CD4-positive, CD25-positive, alpha-beta regulatory T cell (primary cell): ENCODE measurements around the gene BRPF1. TPM values are rescaled to one million over a fixed set of nuclear protein-coding genes. Genes with fewer than 3 reads are reported as not detected.
A peak's percentile ranks its signal among the peaks of the same experiment; 100 is the strongest.

Experiments
- ATAC-seq, 2 donors: fragments of 150-1000 bp; cut with Tn5 transposase; one replicate each; pipeline ENCODE4 v1.10.0; 2021; ENCODE audit warnings: low read depth in 2 of 2, moderate number of reproducible peaks in 2 of 2, moderate library complexity in 1 of 2
- DNase-seq, 3 donors: peaks; one replicate each; pipeline versions ENCODE4 v3.0.0 to v3.0.0-alpha.2; 2012 to 2022; ENCODE audit warnings: mixed read lengths in 1 of 3
- H3K27ac ChIP-seq: one replicate; pipeline ENCODE4 v1.7.0; 2013; ENCODE audit warnings: mild to moderate bottlenecking, low read length; ENCODE audit not compliant: insufficient read depth, poor library complexity, severe bottlenecking
- H3K27me3 ChIP-seq: one replicate; pipeline ENCODE4 v1.7.0; 2013; ENCODE audit warnings: low read length; ENCODE audit not compliant: control insufficient read depth, insufficient read depth
- H3K36me3 ChIP-seq: one replicate; pipeline ENCODE4 v1.7.0; 2013; ENCODE audit warnings: mild to moderate bottlenecking, low read length, moderate library complexity; ENCODE audit not compliant: control insufficient read depth, insufficient read depth
- H3K4me1 ChIP-seq: 2 replicates; pipeline ENCODE4 v1.7.0; 2013; ENCODE audit warnings: mild to moderate bottlenecking, low read length; ENCODE audit not compliant: insufficient read depth, control insufficient read depth, poor library complexity, severe bottlenecking
- H3K4me3 ChIP-seq: one replicate; pipeline ENCODE4 v1.7.0; 2013; ENCODE audit warnings: low read depth, mild to moderate bottlenecking, low read length, moderate library complexity
- H3K9me3 ChIP-seq, 2 experiments: 1 replicate in 1 of 2; 2 replicates in 1 of 2; pipeline ENCODE4 v1.7.0; 2013; ENCODE audit warnings: low read length in 2 of 2, mild to moderate bottlenecking in 1 of 2, moderate library complexity in 1 of 2; ENCODE audit not compliant: control insufficient read depth in 2 of 2
- H3K27ac Mint-ChIP-seq, 3 donors: one replicate each; pipeline ENCODE4 v1.8.0; 2020 to 2022; ENCODE audit warnings: mild to moderate bottlenecking in 3 of 3, mixed read lengths in 3 of 3, moderate library complexity in 2 of 3
- H3K27me3 Mint-ChIP-seq: one replicate; pipeline ENCODE4 v1.8.0; 2022; ENCODE audit warnings: mild to moderate bottlenecking, mixed read lengths
- H3K36me3 Mint-ChIP-seq: one replicate; pipeline ENCODE4 v1.8.0; 2020; ENCODE audit warnings: mixed read lengths
- H3K4me1 Mint-ChIP-seq, 4 donors: one replicate each; pipeline ENCODE4 v1.8.0; 2020 to 2022; ENCODE audit warnings: mixed read lengths in 4 of 4, mild to moderate bottlenecking in 1 of 4
- H3K4me3 Mint-ChIP-seq, 4 donors: one replicate each; pipeline ENCODE4 v1.8.0; 2020 to 2022; ENCODE audit warnings: mild to moderate bottlenecking in 4 of 4, mixed read lengths in 4 of 4, moderate library complexity in 3 of 4
- H3K9me3 Mint-ChIP-seq, 7 donors: one replicate each; pipeline ENCODE4 v1.8.0; 2020 to 2022; ENCODE audit warnings: mixed read lengths in 7 of 7, mild to moderate bottlenecking in 3 of 7, moderate library complexity in 2 of 7
- polyA plus RNA-seq, 4 donors: library from polyadenylated mRNA; unstranded; fragments of 300-500 nt; fragmentation: Illumina TruSeq; gene quantifications; one replicate each; pipeline ENCODE4 v1.2.3, GENCODE V29; 2021
- total RNA-seq: library from RNA; stranded (reverse); gene quantifications from one replicate; pipeline ENCODE4 v1.2.3, GENCODE V29; 2022

Gene BRPF1
- total and polyA plus RNA-seq, 5 donors from 2014 or later, result 6.7 to 41.2 (median 10.3) TPM

- no peak overlapping the region for H3K4me3 ChIP-seq
- peaks cover 7% of the 10 kb centered on the region for H3K36me3 ChIP-seq
- ATAC-seq (no peak), DNase-seq (no peak)
- H3K4me3 Mint-ChIP-seq, result no peak overlapping the region
- no peaks in the 10 kb centered on the region for H3K27me3 ChIP-seq
- H3K36me3 Mint-ChIP-seq, result peaks cover 7% of the 10 kb centered on the region
- H3K4me1 Mint-ChIP-seq, result peaks cover 3 to 44% (median 38%) of the 10 kb centered on the region in 4 donors
- H3K4me1 ChIP-seq, result peaks cover 38% of the 10 kb centered on the region
- no peaks in the 10 kb centered on the region for H3K9me3 ChIP-seq
- no peaks in the 10 kb centered on the region for H3K27me3 Mint-ChIP-seq
- H3K27ac Mint-ChIP-seq, result peak overlapping the region in 2 of 3 donors; percentile 9 to 35
- H3K9me3 Mint-ChIP-seq, result no peaks in the 10 kb centered on the region
- no peak overlapping the region for H3K27ac ChIP-seq
Observed at GRCh38 chr3:9776896-9777693, 45.6 kb downstream of the BRPF1 start.

DNA sequence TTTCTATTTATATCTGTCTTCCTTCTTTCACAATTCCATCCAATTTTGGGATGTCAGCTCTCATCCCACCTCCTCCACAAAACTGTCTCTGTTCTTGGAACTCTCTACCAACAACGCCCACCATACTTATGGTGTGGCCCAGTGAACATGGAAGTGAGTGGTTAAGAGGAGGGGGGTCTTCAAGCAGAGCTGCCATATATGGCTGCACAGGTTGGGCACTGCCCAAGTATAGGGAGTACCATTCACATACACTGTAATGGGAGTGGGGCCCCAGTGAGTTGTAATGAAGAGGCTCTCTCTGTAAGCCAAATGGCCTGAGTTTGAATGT is 46.1 kb downstream of the BRPF1 start:
- Mint-ChIP-seq H3K27ac (peak overlapping the region in 1 of 3 donors; percentile 35), H3K4me1 (peaks cover 4 to 49% (median 43%) of the 10 kb centered on the region in 4 donors), H3K36me3 (peaks cover 7% of the 10 kb centered on the region), H3K27me3 (no peaks in the 10 kb centered on the region), H3K9me3 (no peaks in the 10 kb centered on the region), H3K4me3 (no peak overlapping the region)
- peaks cover 42% of the 10 kb centered on the region for H3K4me1 ChIP-seq
- H3K27ac ChIP-seq, result no peak overlapping the region
- H3K36me3 ChIP-seq, result peaks cover 8% of the 10 kb centered on the region
- no peak for ATAC-seq
- H3K9me3 ChIP-seq, result no peaks in the 10 kb centered on the region
- no peak overlapping the region for H3K4me3 ChIP-seq
- no peaks in the 10 kb centered on the region for H3K27me3 ChIP-seq
- DNase-seq, result no peak

- no peak for DNase-seq
- H3K27ac ChIP-seq, result no peak overlapping the region
- peak overlapping the region in 1 of 4 donors; percentile 64 for H3K4me3 Mint-ChIP-seq
Observed at GRCh38 chr3:9778143-9779074, 46.9 kb downstream of the BRPF1 start.

DNA sequence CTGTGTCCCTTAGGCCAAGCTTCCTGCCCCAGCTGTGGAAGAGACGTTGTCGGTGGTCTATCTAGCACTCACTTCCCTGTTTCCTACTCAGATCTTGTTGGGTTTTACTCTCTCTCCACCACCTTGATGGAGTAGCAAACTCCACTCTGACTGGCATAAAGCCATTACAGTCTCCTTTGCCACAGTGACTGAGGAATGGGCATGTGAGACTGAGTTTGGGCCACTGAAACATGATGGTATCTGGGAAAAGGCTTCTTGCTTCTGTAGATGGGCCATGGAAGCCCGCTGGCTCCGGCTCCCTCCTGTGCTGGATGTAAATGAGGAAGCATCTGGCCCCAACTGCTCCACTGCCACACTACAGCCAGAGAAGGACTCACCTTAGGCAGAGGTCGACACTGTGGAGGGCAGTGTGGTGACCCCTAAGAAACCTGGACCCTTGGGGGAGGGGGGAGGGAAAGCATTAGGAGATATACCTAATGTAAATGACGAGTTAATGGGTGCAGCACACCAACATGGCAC is 47.6 kb downstream of the BRPF1 start:
- Histone ChIP-seq H3K36me3 (peaks cover 18% of the 10 kb centered on the region), H3K27me3 (no peaks in the 10 kb centered on the region), H3K4me1 (peaks cover 42% of the 10 kb centered on the region), H3K27ac (peak overlapping the region; percentile 70), H3K9me3 (no peaks in the 10 kb centered on the region), H3K4me3 (no peak overlapping the region)
- DNase-seq (no peak), ATAC-seq (no peak)
- H3K27ac Mint-ChIP-seq, result peak overlapping the region; percentile 84 to 95 (median 85)
- peaks cover 8 to 52% (median 45%) of the 10 kb centered on the region in 4 donors for H3K4me1 Mint-ChIP-seq
- H3K9me3 Mint-ChIP-seq, result no peaks in the 10 kb centered on the region
- no peaks in the 10 kb centered on the region for H3K27me3 Mint-ChIP-seq
- peak overlapping the region in 3 of 4 donors; percentile 41 to 83 (median 64) for H3K4me3 Mint-ChIP-seq
- peaks cover 9% of the 10 kb centered on the region for H3K36me3 Mint-ChIP-seq

More at GRCh38 chr3:9778143-9779074, 46.9 kb downstream of the BRPF1 start:
- Histone ChIP-seq H3K4me1 (peaks cover 42% of the 10 kb centered on the region), H3K9me3 (no peaks in the 10 kb centered on the region), H3K36me3 (peaks cover 11% of the 10 kb centered on the region), H3K27me3 (no peaks in the 10 kb centered on the region), H3K4me3 (no peak overlapping the region)
- no peaks in the 10 kb centered on the region for H3K9me3 Mint-ChIP-seq
- H3K27me3 Mint-ChIP-seq, result no peaks in the 10 kb centered on the region
- peaks cover 8 to 52% (median 45%) of the 10 kb centered on the region in 4 donors for H3K4me1 Mint-ChIP-seq
- ATAC-seq, result no peak
- H3K27ac Mint-ChIP-seq, result peak overlapping the region in 2 of 3 donors; percentile 84 to 95
- peaks cover 12% of the 10 kb centered on the region for H3K36me3 Mint-ChIP-seq

GRCh38 chr3:9779721-9780457 is 48.4 kb downstream of the BRPF1 start:
- H3K36me3 Mint-ChIP-seq, result peaks cover 11% of the 10 kb centered on the region
- DNase-seq, result peak in 2 of 3 donors; percentile 31 to 65
- peaks cover 42% of the 10 kb centered on the region for H3K4me1 ChIP-seq

DNA sequence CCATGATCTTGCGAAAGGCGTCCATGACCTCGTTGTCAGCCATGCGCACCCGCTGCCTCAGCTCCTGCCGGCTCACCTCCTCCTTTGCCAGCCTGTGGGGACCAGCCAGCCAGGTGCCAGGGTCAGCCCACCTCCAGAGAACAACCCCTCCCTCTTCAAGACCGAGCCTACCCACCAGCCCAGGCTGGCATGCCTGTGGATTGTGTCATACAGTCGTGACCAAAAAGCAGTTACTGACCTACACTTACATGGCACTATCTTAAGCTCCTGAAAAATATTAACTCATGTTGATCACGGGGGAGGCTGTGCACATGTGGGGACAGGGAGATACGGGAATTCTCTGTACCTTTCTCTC is 48.9 kb downstream of the BRPF1 start:
- Mint-ChIP-seq H3K9me3 (no peaks in the 10 kb centered on the region), H3K27ac (peak overlapping the region; percentile 84 to 95 (median 85)), H3K4me1 (peaks cover 8 to 54% (median 43%) of the 10 kb centered on the region in 4 donors), H3K27me3 (no peaks in the 10 kb centered on the region), H3K36me3 (peaks cover 15% of the 10 kb centered on the region), H3K4me3 (peak overlapping the region in 3 of 4 donors; percentile 61 to 83 (median 64))
- H3K27ac ChIP-seq, result peak overlapping the region; percentile 70
- H3K36me3 ChIP-seq, result peaks cover 29% of the 10 kb centered on the region
- ATAC-seq (no peak), DNase-seq (no peak)
- H3K9me3 ChIP-seq, result no peaks in the 10 kb centered on the region
- H3K4me1 ChIP-seq, result peaks cover 42% of the 10 kb centered on the region
- H3K4me3 ChIP-seq, result peak overlapping the region; percentile 15
- H3K27me3 ChIP-seq, result no peaks in the 10 kb centered on the region

More at GRCh38 chr3:9779721-9780457, 48.4 kb downstream of the BRPF1 start:
- H3K9me3 ChIP-seq, result no peaks in the 10 kb centered on the region
- peaks cover 24% of the 10 kb centered on the region for H3K36me3 ChIP-seq
- H3K9me3 Mint-ChIP-seq, result no peaks in the 10 kb centered on the region
- ATAC-seq, result peak; percentile 55 to 59
- no peaks in the 10 kb centered on the region for H3K27me3 Mint-ChIP-seq
- peak overlapping the region; percentile 15 for H3K4me3 ChIP-seq
- H3K27ac ChIP-seq, result peak overlapping the region; percentile 70
- H3K27me3 ChIP-seq, result no peaks in the 10 kb centered on the region
- H3K4me3 Mint-ChIP-seq, result peak overlapping the region in 3 of 4 donors; percentile 64 to 83 (median 74)
- peaks cover 8 to 52% (median 45%) of the 10 kb centered on the region in 4 donors for H3K4me1 Mint-ChIP-seq
- peak overlapping the region; percentile 84 to 95 (median 85) for H3K27ac Mint-ChIP-seq

GRCh38 chr3:9780910-9781309 is 49.4 kb downstream of the BRPF1 start:
- peak overlapping the region; percentile 70 for H3K27ac ChIP-seq
- peaks cover 18% of the 10 kb centered on the region for H3K36me3 Mint-ChIP-seq
- DNase-seq, result no peak
- no peaks in the 10 kb centered on the region for H3K9me3 ChIP-seq
- peak overlapping the region in 2 of 4 donors; percentile 61 to 64 for H3K4me3 Mint-ChIP-seq
- H3K36me3 ChIP-seq, result peaks cover 33% of the 10 kb centered on the region
- H3K4me1 ChIP-seq, result peaks cover 42% of the 10 kb centered on the region
- no peaks in the 10 kb centered on the region for H3K27me3 Mint-ChIP-seq
- H3K27ac Mint-ChIP-seq, result peak overlapping the region; percentile 20 to 95 (median 84)
- H3K4me3 ChIP-seq, result no peak overlapping the region
- H3K4me1 Mint-ChIP-seq, result peaks cover 8 to 58% (median 43%) of the 10 kb centered on the region in 4 donors
- no peaks in the 10 kb centered on the region for H3K27me3 ChIP-seq
- H3K9me3 Mint-ChIP-seq, result no peaks in the 10 kb centered on the region
- ATAC-seq, result no peak
